H9 (cell line): Measurements from ENCODE around the gene CYP39A1. TPM values are rescaled to one million over a fixed set of nuclear protein-coding genes. Genes with fewer than 3 reads are reported as not detected.

Source experiments
- DNase-seq: peaks from one replicate; pipeline ENCODE4 v3.0.0-alpha.2; 2017
- H2AFZ ChIP-seq: one replicate; pipeline ENCODE4 v1.6.1; 2013; ENCODE audit warnings: mild to moderate bottlenecking, low read length, control low read depth, moderate library complexity
- H2AK5ac ChIP-seq: 2 replicates; pipeline ENCODE4 v1.6.1; 2013; ENCODE audit warnings: low read length, control low read depth, mixed read lengths; ENCODE audit not compliant: insufficient read length
- H2BK120ac ChIP-seq: one replicate; pipeline ENCODE4 v1.6.1; 2013; ENCODE audit warnings: low read depth, mild to moderate bottlenecking, low read length, control low read depth, inconsistent platforms; ENCODE audit not compliant: poor library complexity, severe bottlenecking
- H2BK12ac ChIP-seq: 2 replicates; pipeline ENCODE4 v1.6.1; 2013; ENCODE audit warnings: low read length, control low read depth, mixed read lengths, low read depth; ENCODE audit not compliant: insufficient read length
- H2BK15ac ChIP-seq: 2 replicates; pipeline ENCODE4 v1.6.1; 2013; ENCODE audit warnings: low read depth, low read length, control low read depth
- H2BK20ac ChIP-seq: one replicate; pipeline ENCODE4 v1.6.1; 2013; ENCODE audit warnings: low read depth, mild to moderate bottlenecking, low read length, control low read depth, inconsistent platforms; ENCODE audit not compliant: poor library complexity, severe bottlenecking
- H2BK5ac ChIP-seq: 2 replicates; pipeline ENCODE4 v1.6.1; 2013; ENCODE audit warnings: low read length, control low read depth, mixed read lengths; ENCODE audit not compliant: insufficient read length
- H3K14ac ChIP-seq: 2 replicates; pipeline ENCODE4 v1.6.1; 2013; ENCODE audit warnings: low read length, control low read depth; ENCODE audit not compliant: insufficient read depth
- H3K18ac ChIP-seq: 2 replicates; pipeline ENCODE4 v1.6.1; 2013; ENCODE audit warnings: low read depth, mild to moderate bottlenecking, mixed read lengths, low read length, control low read depth; ENCODE audit not compliant: insufficient read length
- H3K23ac ChIP-seq: 2 replicates; pipeline ENCODE4 v1.6.1; 2013; ENCODE audit warnings: low read length, control low read depth, mixed read lengths, low read depth; ENCODE audit not compliant: insufficient read length
- H3K23me2 ChIP-seq: 2 replicates; pipeline ENCODE4 v1.6.1; 2013; ENCODE audit warnings: low read depth, mild to moderate bottlenecking, mixed read lengths, low read length, control low read depth; ENCODE audit not compliant: insufficient read length, poor library complexity, severe bottlenecking
- H3K27ac ChIP-seq: 2 replicates; pipeline ENCODE4 v1.5.1; 2013; ENCODE audit warnings: low read length, control low read depth, mixed read lengths, low read depth; ENCODE audit not compliant: insufficient read length
- H3K27me3 ChIP-seq: 2 replicates; pipeline ENCODE4 v1.6.1; 2013; ENCODE audit warnings: low read length, control low read depth, inconsistent platforms; ENCODE audit not compliant: insufficient read depth
- H3K4ac ChIP-seq: 2 replicates; pipeline ENCODE4 v1.6.1; 2013; ENCODE audit warnings: low read depth, mild to moderate bottlenecking, control low read depth, inconsistent platforms, low read length, moderate library complexity
- H3K4me1 ChIP-seq: 2 replicates; pipeline ENCODE4 v1.6.1; 2013; ENCODE audit warnings: low read length, control low read depth, inconsistent platforms; ENCODE audit not compliant: insufficient read depth
- H3K4me2 ChIP-seq: 2 replicates; pipeline ENCODE4 v1.6.1; 2013; ENCODE audit warnings: low read length, control low read depth, mixed read lengths; ENCODE audit not compliant: insufficient read length, insufficient read depth
- H3K56ac ChIP-seq: 2 replicates; pipeline ENCODE4 v1.6.1; 2013; ENCODE audit warnings: low read depth, mild to moderate bottlenecking, mixed read lengths, low read length, control low read depth; ENCODE audit not compliant: insufficient read length
- H3K79me1 ChIP-seq: 2 replicates; pipeline ENCODE4 v1.6.1; 2013; ENCODE audit warnings: low read depth, mild to moderate bottlenecking, moderate library complexity, low read length, control low read depth, inconsistent platforms; ENCODE audit not compliant: insufficient read depth, poor library complexity, severe bottlenecking
- H3K79me2 ChIP-seq: 2 replicates; pipeline ENCODE4 v1.6.1; 2013; ENCODE audit warnings: low read length, control low read depth, inconsistent platforms; ENCODE audit not compliant: insufficient read depth
- H3K9ac ChIP-seq: 2 replicates; pipeline ENCODE4 v1.6.1; 2013; ENCODE audit warnings: low read length, control low read depth, mixed read lengths; ENCODE audit not compliant: insufficient read length; ENCODE audit errors: extremely low read depth
- H3K9me3 ChIP-seq: one replicate; pipeline ENCODE4 v1.6.1; 2013; ENCODE audit warnings: low read depth, low read length, inconsistent platforms; ENCODE audit not compliant: control insufficient read depth
- H3T11ph ChIP-seq: one replicate; pipeline ENCODE4 v1.6.1; 2013; ENCODE audit warnings: mild to moderate bottlenecking, low read length, control low read depth, inconsistent platforms
- H4K20me1 ChIP-seq: one replicate; pipeline ENCODE4 v1.6.1; 2013; ENCODE audit not compliant: control insufficient read depth, insufficient read length, insufficient read depth
- H4K5ac ChIP-seq: 2 replicates; pipeline ENCODE4 v1.6.1; 2013; ENCODE audit warnings: low read depth, mild to moderate bottlenecking, mixed read lengths, low read length, control low read depth; ENCODE audit not compliant: insufficient read length
- H4K8ac ChIP-seq: replicated peaks from 2 replicates; pipeline ENCODE4 v1.6.1; 2013; ENCODE audit warnings: low read length, control low read depth, mixed read lengths, low read depth; ENCODE audit not compliant: insufficient read length
- H4K91ac ChIP-seq: 2 replicates; pipeline ENCODE4 v1.6.1; 2013; ENCODE audit warnings: low read depth, mild to moderate bottlenecking, moderate library complexity, mixed read lengths, low read length, control low read depth; ENCODE audit not compliant: insufficient read length
- H3K27ac Mint-ChIP-seq, 3 experiments: 2 replicates in 2 of 3; 3 replicates in 1 of 3; pipeline ENCODE4 v1.8.0; 2020 to 2021; ENCODE audit warnings: mixed read lengths in 3 of 3, mild to moderate bottlenecking in 1 of 3, moderate library complexity in 1 of 3
- H3K27me3 Mint-ChIP-seq: 2 replicates; pipeline ENCODE4 v1.8.0; 2021; ENCODE audit warnings: low read depth, mild to moderate bottlenecking, moderate library complexity, mixed read lengths
- H3K36me3 Mint-ChIP-seq, 3 experiments: 2 replicates in 2 of 3; 3 replicates in 1 of 3; pipeline ENCODE4 v1.8.0; 2020 to 2021; ENCODE audit warnings: low read depth in 3 of 3, mixed read lengths in 3 of 3; ENCODE audit not compliant: insufficient read depth in 1 of 3
- H3K4me1 Mint-ChIP-seq, 2 experiments: 2 replicates each; pipeline ENCODE4 v1.8.0; 2020; ENCODE audit warnings: mixed read lengths in 2 of 2
- H3K4me3 Mint-ChIP-seq, 2 experiments: 2 replicates in 1 of 2; 3 replicates in 1 of 2; pipeline ENCODE4 v1.8.0; 2020 to 2021; ENCODE audit warnings: mild to moderate bottlenecking in 2 of 2, mixed read lengths in 2 of 2, moderate library complexity in 1 of 2
- H3K9me3 Mint-ChIP-seq, 2 experiments: 2 replicates in 1 of 2; 3 replicates in 1 of 2; pipeline ENCODE4 v1.8.0; 2020; ENCODE audit warnings: mild to moderate bottlenecking in 2 of 2, mixed read lengths in 2 of 2, moderate library complexity in 1 of 2
- WGBS: extraction: QIAGEN DNeasy Blood & Tissue Kit; methylation state at CpG from one replicate; pipeline ENCODE4 v1.1.7; 2013; ENCODE audit warnings: missing lambda C conversion rate, low lambda C conversion rate, mixed read lengths; ENCODE audit not compliant: insufficient read length; ENCODE audit errors: extremely low coverage; 5-methylcytosine and 5-hydroxymethylcytosine counted together
- total RNA-seq: library from RNA; stranded (reverse); gene quantifications from 2 replicates; pipeline ENCODE4 v1.2.1, GENCODE V29; 2021
- TF ChIP-seq, protein P1 (sequence below): fragments of 200-600 bp; sonication (generic); conservative IDR thresholded peaks from 3 replicates; pipeline ENCODE4 v1.8.0; 2021; ENCODE audit warnings: antibody characterized with exemption, mild to moderate bottlenecking

CYP39A1 gene
- total RNA-seq, 1 experiment from 2014 or later = 0.50 TPM

DNA sequence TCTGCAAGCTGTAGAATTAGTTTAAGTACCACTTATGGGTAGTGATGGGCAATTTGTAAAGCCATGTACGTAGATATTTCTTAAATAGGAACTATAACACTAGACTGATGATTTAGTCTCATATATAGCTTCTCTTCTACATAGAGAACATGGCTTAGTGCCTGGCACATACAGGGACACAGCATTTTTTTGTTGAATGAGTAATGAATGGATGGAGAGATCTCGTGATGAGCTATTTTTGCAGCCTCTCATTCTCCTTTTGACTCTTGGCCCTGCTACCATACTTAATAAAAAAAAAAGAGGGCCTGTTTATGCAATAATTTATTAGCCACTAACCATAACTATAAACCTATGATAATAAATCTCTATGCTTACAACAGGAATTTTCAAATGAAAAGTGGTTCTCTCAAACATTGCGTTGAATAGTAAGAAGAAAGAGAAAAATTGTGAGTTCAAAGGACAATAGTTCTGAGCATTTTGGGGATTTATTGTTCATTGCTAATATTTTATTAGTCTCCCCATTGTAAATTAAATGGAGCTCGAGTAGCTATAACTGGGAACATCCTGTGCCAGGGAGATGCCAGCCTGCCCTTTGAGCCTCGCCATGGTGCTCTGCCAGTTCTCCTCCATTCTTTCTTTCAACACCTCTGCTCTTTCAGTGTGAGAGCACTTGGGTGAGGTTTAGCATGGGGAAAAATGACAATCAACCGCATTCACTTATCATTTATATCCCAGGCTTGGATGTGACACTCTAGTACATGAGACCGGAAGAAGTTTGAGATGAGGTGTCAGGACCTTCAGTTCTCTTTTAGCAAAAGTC lies 146.7 kb downstream of the CYP39A1 start:
- no peak overlapping the region for H4K8ac ChIP-seq
- H3K27ac ChIP-seq = no peak overlapping the region
- H2BK20ac ChIP-seq = no peak overlapping the region
- no peaks in the 10 kb centered on the region for H4K20me1 ChIP-seq
- H3K23me2 ChIP-seq = no peaks in the 10 kb centered on the region
- no peak overlapping the region for H2BK15ac ChIP-seq
- no peak overlapping the region for H2AK5ac ChIP-seq
- H3K4me3 Mint-ChIP-seq = no peak overlapping the region
- H3K4me1 ChIP-seq = no peaks in the 10 kb centered on the region
- H4K5ac ChIP-seq = no peak overlapping the region
- H3T11ph ChIP-seq = no peak overlapping the region
- H3K27me3 ChIP-seq = no peaks in the 10 kb centered on the region
- H3K4me1 Mint-ChIP-seq = no peaks in the 10 kb centered on the region
- no peak overlapping the region for H3K56ac ChIP-seq
- H3K4ac ChIP-seq = no peak overlapping the region
- H3K9me3 Mint-ChIP-seq = no peaks in the 10 kb centered on the region
- H3K9ac ChIP-seq = no peak overlapping the region
- TF ChIP-seq, protein P1, sequence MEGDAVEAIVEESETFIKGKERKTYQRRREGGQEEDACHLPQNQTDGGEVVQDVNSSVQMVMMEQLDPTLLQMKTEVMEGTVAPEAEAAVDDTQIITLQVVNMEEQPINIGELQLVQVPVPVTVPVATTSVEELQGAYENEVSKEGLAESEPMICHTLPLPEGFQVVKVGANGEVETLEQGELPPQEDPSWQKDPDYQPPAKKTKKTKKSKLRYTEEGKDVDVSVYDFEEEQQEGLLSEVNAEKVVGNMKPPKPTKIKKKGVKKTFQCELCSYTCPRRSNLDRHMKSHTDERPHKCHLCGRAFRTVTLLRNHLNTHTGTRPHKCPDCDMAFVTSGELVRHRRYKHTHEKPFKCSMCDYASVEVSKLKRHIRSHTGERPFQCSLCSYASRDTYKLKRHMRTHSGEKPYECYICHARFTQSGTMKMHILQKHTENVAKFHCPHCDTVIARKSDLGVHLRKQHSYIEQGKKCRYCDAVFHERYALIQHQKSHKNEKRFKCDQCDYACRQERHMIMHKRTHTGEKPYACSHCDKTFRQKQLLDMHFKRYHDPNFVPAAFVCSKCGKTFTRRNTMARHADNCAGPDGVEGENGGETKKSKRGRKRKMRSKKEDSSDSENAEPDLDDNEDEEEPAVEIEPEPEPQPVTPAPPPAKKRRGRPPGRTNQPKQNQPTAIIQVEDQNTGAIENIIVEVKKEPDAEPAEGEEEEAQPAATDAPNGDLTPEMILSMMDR = no peak
- H2AFZ ChIP-seq = no peak overlapping the region
- H3K23ac ChIP-seq = no peak overlapping the region
- no peak overlapping the region for H3K18ac ChIP-seq
- no peak overlapping the region for H2BK12ac ChIP-seq
- H2BK5ac ChIP-seq = no peak overlapping the region
- H3K14ac ChIP-seq = no peak overlapping the region
- no peaks in the 10 kb centered on the region for H3K36me3 Mint-ChIP-seq
- H4K91ac ChIP-seq = no peak overlapping the region
- H3K27ac Mint-ChIP-seq = no peak overlapping the region
- no peaks in the 10 kb centered on the region for H3K79me1 ChIP-seq
- H3K79me2 ChIP-seq = no peaks in the 10 kb centered on the region
- H2BK120ac ChIP-seq = no peak overlapping the region
- H3K27me3 Mint-ChIP-seq = 0 out of 2 replicates have a peak, but pooled peaks cover 2% of the 10 kb centered on the region
- no CpG with 5 or more reads among the region's 7 CpGs for WGBS
- DNase-seq = no peak
- H3K4me2 ChIP-seq = no peak overlapping the region
- H3K9me3 ChIP-seq = no peaks in the 10 kb centered on the region
